MG63 (cell line): ENCODE results near the gene VMO1. TPM values are rescaled to one million over a fixed set of nuclear protein-coding genes. Genes with fewer than 3 reads are reported as not detected.
"Not testable (repeated sequence)": the region's sequence is repeated elsewhere in the genome, so short reads cannot be mapped to it uniquely, and the experiment has no call there.

Experiments
- DNase-seq: peaks from one replicate; pipeline ENCODE4 v3.0.0-alpha.2; 2020
- H3K27me3 ChIP-seq: fragments of 250-450 bp; sonication (Bioruptor Pico); 2 replicates; pipeline ENCODE4 v1.5.1; 2020; ENCODE audit warnings: mild to moderate bottlenecking, moderate library complexity
- H3K36me3 ChIP-seq: fragments of 250-450 bp; sonication (Bioruptor Pico); 2 replicates; pipeline ENCODE4 v1.5.1; 2020; ENCODE audit warnings: mild to moderate bottlenecking, moderate library complexity
- H3K4me3 ChIP-seq: fragments of 250-450 bp; sonication (Bioruptor Pico); 2 replicates; pipeline ENCODE4 v1.5.1; 2020; ENCODE audit warnings: mild to moderate bottlenecking, moderate library complexity
- H3K9me3 ChIP-seq: fragments of 250-450 bp; sonication (Bioruptor Pico); 2 replicates; pipeline ENCODE4 v1.5.1; 2020; ENCODE audit warnings: mild to moderate bottlenecking, moderate library complexity
- total RNA-seq: library from RNA; depleted of rRNA; stranded (reverse); fragments of >200 nt; shearing (Covaris generic); gene quantifications from 2 replicates; pipeline ENCODE4 v1.2.3, GENCODE V29; 2014; ENCODE audit warnings: low replicate concordance; rRNA removed

VMO1 gene, protein sequence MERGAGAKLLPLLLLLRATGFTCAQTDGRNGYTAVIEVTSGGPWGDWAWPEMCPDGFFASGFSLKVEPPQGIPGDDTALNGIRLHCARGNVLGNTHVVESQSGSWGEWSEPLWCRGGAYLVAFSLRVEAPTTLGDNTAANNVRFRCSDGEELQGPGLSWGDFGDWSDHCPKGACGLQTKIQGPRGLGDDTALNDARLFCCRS
- not detected in 2 replicates for total RNA-seq

DNA sequence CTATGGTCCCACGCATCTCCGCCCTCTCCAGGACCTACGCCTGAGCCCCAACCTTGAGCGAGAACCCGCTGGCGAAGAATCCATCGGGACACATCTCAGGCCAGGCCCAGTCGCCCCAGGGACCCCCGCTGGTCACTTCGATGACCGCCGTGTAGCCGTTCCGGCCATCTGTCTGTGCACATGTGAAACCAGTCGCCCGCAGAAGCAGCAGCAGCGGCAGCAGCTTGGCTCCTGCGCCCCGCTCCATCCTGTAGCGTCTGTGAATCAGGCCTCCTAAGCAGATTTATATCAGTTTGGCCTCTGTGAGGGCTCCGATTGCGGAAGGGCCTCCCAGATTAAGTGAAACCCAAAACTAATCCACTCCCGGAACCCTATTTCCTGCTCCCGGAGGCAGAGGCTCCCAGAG, at the start of gene VMO1:
TSS of gene VMO1 (minus strand) at position 259 of the 406 bp plus-strand sequence. CDS start at position 247, 12 bp downstream.
- H3K36me3 ChIP-seq, result no peaks in the 10 kb centered on the region
- H3K9me3 ChIP-seq, result no peaks in the 10 kb centered on the region
- H3K27me3 ChIP-seq, result no peaks in the 10 kb centered on the region
- H3K4me3 ChIP-seq, result no peak within 1 kb of the TSS
- DNase-seq, result no peak

DNA sequence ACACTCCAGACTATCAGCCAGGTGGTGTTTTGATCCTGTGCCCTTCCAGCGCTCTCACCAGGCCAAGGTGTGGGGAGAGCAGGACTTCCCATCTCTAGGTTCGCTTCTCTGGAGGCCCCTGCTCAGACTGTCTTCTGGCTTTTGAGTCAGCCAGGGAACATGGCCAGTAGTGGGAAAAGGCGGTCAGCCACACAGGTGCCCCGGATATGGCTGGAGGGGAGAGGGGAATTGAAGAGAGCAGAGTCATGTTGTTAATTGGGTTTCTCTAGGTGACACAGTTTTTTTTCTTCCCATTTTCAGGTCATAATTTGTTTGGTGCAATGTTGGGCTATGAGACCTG, 48.5 kb upstream of the VMO1 start:
- H3K4me3 ChIP-seq, result peak overlapping the region; percentile 69
- no peaks in the 10 kb centered on the region for H3K9me3 ChIP-seq
- no peaks in the 10 kb centered on the region for H3K27me3 ChIP-seq
- no peak for DNase-seq
- no peaks in the 10 kb centered on the region for H3K36me3 ChIP-seq

DNA sequence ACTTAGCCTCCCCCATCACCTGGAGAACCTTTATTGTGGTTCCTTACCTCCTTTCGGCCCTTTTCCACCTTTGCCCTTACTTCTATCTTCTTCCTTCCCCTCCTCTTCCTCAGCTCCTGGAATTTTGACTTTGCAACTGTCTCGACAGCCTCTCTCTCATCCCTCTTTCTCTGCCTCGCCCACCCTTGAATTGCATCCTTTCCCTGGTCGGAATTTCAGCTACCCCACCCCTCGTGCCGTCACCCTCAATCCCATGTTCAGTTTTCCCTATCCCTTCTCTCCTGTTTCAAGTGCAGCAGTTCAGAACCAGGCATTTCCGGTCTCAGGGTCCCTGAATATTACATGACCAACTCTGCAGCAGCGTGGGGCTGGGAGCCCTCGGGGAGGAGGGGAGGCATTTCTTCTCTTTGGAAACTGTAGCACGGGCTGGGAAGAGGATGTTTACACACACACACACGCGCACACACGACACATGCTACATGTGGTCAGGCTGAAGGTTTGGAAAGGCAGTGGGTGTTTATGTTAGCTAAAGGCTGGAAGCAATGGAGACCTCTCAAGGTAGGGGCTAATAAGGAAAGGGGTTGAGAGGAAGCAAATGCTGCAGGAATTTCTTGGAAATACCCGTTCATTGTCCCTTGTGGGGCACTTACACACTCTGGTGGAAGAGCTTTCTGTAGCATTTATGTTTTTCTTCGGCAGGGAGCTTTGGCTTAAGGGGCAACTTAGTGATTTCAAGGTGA, 47.9 kb upstream of the VMO1 start:
- no peaks in the 10 kb centered on the region for H3K36me3 ChIP-seq
- peak; percentile 16 for DNase-seq
- no peaks in the 10 kb centered on the region for H3K9me3 ChIP-seq
- peak overlapping the region; percentile 69 for H3K4me3 ChIP-seq
- no peaks in the 10 kb centered on the region for H3K27me3 ChIP-seq

DNA sequence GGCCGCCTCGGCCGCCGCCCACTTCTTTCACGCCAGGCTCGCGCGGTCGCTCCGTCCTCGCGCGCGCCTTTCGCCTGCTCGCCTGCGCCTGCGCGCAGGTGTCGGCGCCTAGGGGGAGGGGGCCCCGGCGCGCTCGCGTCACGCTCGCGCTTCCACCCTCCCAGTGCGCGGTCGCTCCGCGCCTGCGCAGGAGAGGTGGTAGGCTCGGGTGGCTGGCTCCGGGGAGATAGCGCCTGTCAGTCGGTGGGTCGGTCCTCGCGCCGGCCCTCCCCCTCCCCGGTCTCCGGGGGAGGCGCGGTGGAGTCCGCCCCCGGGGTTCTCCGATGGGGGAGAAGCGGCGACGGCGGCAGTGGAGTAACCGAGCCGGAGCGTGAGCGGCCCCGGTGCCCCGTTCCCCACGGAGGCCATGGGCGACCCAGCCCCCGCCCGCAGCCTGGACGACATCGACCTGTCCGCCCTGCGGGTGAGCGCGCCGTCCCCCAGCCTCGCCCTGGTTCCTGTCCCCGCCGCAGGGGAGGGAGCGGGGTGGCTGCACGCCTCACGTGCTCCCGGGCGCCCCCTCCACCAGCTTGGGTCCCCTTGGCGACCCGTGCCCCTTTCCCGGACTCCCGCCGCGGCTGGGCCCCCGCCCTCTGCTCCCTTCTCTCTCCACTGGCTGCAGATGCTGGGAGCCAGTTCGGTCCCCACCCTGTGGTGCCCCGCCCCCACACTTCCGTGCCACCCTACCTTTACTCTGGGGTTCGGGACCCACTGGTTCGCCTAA, 47.2 kb upstream of the VMO1 start, which contains the start of gene MINK1:
TSS of gene MINK1 (plus strand) at position 163 of the 763 bp plus-strand sequence. CDS start at position 407, 244 bp downstream.
- peak within 1 kb of the TSS; percentile 69 for H3K4me3 ChIP-seq
- no peaks in the 10 kb centered on the region for H3K27me3 ChIP-seq
- peak; percentile 76 for DNase-seq
- no peaks in the 10 kb centered on the region for H3K9me3 ChIP-seq
- no peaks in the 10 kb centered on the region for H3K36me3 ChIP-seq

DNA sequence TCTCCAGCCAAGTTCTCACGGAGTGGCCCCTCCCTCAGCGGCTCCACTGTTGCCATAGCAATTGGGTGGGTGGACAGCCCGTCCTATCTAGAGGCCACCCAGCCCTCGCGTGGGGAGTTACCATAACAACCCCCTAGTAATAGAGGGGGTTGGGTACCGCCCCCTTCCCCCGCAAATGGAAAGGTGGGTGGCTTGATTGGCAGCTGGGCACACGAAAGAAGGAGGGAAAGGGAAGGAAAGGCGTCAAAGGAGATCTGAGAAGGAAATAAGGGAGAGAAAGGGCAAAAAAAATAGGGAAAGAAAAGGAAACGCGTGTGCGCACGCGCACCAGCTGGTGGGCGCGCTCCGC, 46.6 kb upstream of the VMO1 start:
- H3K36me3 ChIP-seq, H3K27me3 ChIP-seq, H3K9me3 ChIP-seq, DNase-seq: not testable (repeated sequence)
- H3K4me3 ChIP-seq, result peak overlapping the region; percentile 69

DNA sequence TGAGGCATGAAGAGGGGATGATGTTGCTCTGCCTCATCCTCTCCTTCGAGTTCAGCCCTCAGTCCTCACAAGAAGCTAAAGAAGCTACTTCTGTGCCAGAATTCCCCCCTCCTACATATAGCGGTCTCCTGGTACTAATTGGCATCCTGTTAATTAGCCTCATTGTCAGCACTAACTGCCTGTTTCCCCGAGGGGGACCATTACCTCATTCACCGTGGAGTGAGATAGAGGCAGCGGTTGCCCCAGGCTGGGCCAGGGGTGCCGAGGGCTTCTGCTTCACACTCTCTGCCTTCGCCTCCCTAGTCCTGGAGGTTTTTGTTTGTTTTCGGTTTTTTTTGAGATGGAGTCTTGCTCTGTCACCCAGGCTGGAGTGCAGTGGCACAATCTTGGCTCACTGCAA, 41.2 kb upstream of the VMO1 start:
- Histone ChIP-seq H3K27me3 (no peaks in the 10 kb centered on the region), H3K4me3 (no peak overlapping the region), H3K36me3 (no peaks in the 10 kb centered on the region), H3K9me3 (no peaks in the 10 kb centered on the region)
- no peak for DNase-seq

DNA sequence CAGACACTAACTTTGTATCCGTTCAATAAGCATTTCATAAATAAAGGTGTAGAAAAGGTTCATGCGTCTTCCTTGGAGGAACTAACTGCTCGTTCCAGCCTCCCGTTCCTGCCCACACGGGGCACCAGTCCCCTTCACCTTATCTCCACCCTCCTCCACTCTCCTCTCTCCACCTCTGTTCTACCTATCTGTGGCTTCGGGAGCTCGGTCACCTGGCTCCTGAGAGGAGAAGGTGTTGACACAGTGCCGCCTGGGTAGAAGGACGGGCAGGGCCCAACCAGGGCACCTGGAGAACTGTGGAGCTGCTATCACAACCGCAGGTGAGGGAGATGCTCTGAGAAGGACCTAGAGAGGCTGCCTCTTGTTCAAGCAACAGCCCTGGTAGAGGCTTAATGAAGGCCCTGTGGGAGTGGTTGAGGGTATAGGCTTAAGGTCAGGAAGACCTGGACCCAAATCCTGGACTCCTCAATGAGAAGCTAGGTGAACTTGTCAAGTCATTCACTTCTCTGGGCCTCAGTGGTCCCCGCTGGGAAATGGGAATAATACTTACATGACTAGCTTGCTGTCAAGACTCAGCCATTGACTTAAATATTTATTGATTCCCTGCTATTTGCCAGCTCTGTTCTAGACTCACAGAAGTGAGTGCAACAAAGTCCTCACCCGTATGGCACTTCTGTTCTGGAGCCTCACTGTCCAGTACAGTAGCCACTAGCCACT, 37.4 kb upstream of the VMO1 start:
- DNase-seq, result no peak
- H3K9me3 ChIP-seq, result no peaks in the 10 kb centered on the region
- H3K36me3 ChIP-seq, result no peaks in the 10 kb centered on the region

DNA sequence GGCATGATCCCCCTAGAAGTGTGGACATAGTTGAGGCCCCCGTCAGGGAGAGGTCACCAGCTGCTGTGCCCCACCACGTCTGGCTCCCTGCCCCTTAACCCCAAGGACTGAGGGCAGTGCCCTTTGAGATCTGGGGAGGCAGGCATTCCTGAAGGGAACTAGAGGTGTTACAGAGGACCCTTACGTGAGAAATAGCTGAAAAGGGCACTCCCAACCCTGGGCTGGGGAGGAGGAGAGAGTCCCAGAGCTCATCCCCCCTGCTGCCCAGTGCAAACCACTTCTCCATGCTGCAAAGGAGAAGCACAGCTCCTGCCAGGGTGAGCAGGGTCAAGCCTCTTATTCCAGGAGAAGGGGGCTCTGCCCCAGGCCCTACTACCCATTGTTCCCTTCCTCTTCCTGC, 36.7 kb upstream of the VMO1 start:
- H3K4me3 ChIP-seq, result no peak overlapping the region
- DNase-seq, result no peak
- H3K27me3 ChIP-seq, result no peaks in the 10 kb centered on the region
- H3K9me3 ChIP-seq, result no peaks in the 10 kb centered on the region
- no peaks in the 10 kb centered on the region for H3K36me3 ChIP-seq

More for the DNA sequence above, 37.4 kb upstream of the VMO1 start:
- Histone ChIP-seq H3K4me3 (no peak overlapping the region), H3K27me3 (no peaks in the 10 kb centered on the region)

DNA sequence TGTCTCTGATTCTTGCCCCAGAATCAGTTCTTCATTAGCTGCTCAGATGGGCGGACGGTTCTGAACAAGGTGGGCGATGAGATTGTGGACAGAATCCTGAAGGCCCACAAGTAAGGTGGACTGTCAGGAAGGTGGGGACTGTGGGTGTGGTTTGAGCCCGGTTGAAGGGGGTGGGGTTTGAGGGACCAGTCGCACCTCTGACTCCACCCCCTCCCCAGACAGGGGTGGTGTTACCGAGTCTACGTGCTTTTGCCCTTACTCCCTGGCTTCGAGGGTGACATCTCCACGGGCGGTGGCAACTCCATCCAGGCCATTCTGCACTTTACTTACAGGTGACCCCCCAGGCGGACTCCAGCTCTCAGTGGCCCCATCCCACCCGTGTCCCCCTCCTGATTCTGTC, 32.1 kb upstream of the VMO1 start:
- Histone ChIP-seq H3K36me3 (no peaks in the 10 kb centered on the region), H3K27me3 (no peaks in the 10 kb centered on the region), H3K4me3 (no peak overlapping the region), H3K9me3 (no peaks in the 10 kb centered on the region)
- DNase-seq, result no peak

DNA sequence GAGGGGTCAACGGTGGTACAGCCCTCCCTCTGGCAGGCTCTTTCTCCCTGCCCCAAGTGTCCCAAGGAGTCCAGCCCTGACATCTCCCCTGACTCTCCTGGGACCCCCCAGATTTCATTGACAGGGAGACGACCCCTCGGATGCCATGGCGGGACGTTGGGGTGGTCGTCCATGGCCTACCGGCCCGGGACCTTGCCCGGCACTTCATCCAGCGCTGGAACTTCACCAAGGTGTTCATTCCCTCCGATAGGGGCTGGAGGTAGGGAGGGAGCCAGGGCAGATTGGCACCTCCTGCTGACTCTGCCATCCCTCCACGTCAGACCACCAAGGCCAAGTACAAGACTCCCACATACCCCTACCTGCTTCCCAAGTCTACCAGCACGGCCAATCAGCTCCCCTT, 30.7 kb upstream of the VMO1 start:
- no peaks in the 10 kb centered on the region for H3K27me3 ChIP-seq
- H3K9me3 ChIP-seq, result no peaks in the 10 kb centered on the region
- no peak for DNase-seq
- H3K36me3 ChIP-seq, result no peaks in the 10 kb centered on the region
- no peak overlapping the region for H3K4me3 ChIP-seq

DNA sequence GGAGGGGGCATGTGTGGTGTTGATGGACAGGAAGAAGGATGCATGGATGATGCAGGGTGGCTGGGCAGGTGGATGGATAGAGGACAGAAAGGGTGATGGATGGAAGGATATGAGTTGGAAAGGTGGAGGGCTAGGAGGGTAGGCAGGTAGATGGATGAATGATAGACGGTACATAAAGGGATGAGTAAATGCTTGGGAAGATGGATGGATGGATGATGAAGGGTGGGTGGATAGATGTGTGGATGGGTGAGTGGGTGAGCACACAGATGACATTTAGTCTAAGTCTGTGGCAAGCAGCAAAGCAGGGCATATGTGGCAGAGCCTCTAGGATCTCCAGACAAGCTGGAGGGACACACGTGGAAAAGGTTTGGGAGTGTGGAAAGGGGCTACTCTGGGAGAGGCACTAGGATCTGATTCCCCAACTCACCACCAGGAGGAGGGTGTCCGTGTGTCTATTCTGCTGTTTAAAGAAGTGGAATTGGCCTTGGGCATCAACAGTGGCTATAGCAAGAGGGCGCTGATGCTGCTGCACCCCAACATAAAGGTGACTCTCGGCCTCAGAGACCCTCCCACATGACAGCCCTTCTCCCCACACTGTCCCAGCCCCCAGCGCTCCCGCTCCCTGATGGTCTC, 29.0 kb upstream of the VMO1 start:
- Histone ChIP-seq H3K36me3 (no peaks in the 10 kb centered on the region), H3K9me3 (no peaks in the 10 kb centered on the region), H3K27me3 (no peaks in the 10 kb centered on the region), H3K4me3 (no peak overlapping the region)
- no peak for DNase-seq

DNA sequence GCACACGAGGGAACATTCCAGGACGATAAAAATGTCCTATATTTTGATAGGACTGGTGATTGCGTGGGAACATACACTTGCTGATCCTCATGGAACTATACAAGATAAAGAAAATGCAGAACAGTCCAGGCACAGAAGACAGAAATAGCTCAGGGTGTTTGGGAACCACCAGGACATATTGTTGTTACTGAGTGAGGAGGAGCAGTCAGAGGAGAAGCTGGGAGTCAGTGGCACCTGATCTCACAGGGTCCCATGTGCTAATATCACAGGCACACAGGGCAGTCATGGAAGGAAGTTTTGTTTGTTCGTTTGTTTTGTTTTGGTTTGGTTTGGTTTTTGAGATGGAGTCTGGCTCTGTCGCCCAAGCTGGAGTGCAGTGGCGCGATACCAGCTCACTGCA, 26.5 kb upstream of the VMO1 start:
- Histone ChIP-seq H3K27me3 (no peaks in the 10 kb centered on the region), H3K9me3 (no peaks in the 10 kb centered on the region), H3K36me3 (no peaks in the 10 kb centered on the region), H3K4me3 (no peak overlapping the region)
- no peak for DNase-seq

DNA sequence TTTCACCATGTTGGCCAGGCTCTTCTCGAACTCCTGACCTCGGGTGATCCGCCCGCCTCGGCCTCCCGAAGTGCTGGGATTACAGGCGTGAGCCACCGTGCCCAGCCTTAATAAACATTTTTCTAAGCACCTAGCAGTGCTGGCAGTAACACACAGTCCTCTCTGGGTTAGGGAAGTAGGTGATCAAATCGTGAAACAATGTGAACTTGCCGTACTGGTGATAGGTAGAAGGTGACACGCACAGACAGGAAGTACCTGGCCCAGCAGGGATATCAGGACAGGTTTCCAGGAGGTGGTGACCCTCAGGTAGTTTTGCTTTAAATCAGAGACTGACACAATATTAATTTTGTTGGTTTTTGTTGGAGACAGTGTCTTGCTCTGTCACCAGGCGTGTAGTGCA, 25.3 kb upstream of the VMO1 start:
- DNase-seq, result no peak
- Histone ChIP-seq H3K36me3 (no peaks in the 10 kb centered on the region), H3K27me3 (no peaks in the 10 kb centered on the region), H3K9me3 (no peaks in the 10 kb centered on the region), H3K4me3 (no peak overlapping the region)

DNA sequence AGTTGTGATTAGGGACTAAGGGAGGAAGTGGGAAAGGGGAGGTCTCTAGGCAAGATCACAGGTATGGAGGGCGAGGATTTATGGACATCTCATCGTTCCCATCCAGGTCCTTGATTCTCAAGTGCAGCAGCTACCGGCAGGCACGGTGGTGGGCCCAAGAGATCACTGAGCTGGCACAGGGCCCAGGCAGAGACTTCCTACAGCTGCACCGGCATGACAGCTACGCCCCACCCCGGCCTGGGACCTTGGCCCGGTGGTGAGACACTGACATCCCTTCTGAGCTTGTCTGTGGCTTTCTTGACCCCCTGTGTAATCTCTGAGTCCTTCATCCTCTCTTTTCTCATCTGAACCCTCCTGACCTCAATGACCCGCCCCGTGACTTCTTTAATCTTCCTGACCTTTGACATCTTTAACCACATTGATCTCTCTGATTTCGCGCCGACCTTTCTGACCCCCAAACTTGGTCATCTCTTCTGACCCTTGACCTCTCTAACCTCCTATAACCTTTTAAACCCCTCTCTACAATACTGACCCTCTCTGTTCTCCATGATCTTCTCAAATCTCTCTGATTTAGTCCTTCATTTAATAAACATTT, 24.6 kb upstream of the VMO1 start:
- no peak for DNase-seq
- no peak overlapping the region for H3K4me3 ChIP-seq
- no peaks in the 10 kb centered on the region for H3K36me3 ChIP-seq
- no peaks in the 10 kb centered on the region for H3K9me3 ChIP-seq
- H3K27me3 ChIP-seq, result no peaks in the 10 kb centered on the region

DNA sequence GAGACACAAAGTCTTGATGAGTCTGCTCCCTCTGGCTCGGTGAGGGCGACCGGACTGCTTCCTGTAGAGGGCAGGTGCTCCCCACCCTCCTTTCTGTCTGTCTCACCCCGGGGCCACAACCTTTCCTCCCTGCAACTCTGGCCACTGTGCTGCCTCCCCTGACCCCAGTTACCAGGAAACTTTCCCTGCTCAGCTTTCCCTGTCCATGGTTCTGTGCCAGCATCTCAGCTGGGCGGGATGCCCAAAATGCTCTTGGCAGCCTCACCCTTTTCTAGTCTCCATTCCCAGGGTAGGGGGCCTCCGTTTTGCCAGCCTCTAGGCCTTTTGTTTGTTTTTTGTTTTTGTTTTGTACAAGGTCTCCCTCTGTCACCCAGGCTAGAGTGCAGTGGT, 22.2 kb upstream of the VMO1 start:
- DNase-seq, result peak; percentile 29
- Histone ChIP-seq H3K9me3 (no peaks in the 10 kb centered on the region), H3K36me3 (no peaks in the 10 kb centered on the region), H3K27me3 (no peaks in the 10 kb centered on the region), H3K4me3 (no peak overlapping the region)

DNA sequence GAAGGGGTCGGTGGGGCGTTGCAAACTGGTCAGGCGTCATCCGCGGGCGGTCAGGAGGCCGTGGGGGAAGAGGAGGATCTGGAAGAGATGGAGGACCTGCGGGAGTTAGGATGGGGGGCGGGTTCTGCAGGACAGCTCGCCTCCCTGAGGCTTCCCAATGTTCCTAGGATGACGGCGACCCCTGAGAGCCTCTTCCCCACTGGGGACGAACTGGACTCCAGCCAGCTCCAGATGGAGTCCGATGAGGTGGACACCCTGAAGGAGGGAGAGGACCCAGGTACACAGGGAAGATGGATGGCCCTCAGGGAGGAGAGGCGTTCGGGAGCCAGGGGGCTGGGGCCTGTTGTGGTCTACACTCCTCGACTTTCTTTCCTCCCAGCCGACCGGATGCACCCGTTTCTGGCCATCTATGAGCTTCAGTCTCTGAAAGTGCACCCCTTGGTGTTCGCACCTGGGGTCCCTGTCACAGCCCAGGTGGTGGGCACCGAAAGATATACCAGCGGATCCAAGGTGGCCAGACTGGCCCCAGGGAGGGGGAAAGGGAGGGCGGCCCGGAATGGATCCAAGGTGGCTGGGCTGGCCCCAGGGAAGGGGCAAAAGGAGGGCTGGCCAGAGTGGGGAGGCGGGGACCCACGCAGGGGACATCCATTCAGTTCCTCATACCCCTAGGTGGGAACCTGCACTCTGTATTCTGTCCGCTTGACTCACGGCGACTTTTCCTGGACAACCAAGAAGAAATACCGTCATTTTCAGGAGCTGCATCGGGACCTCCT, 21.6 kb upstream of the VMO1 start:
- Histone ChIP-seq H3K36me3 (no peaks in the 10 kb centered on the region), H3K4me3 (peak overlapping the region; percentile 59), H3K27me3 (no peaks in the 10 kb centered on the region), H3K9me3 (no peaks in the 10 kb centered on the region)
- DNase-seq, result no peak
